ENCODE measurements around the gene TAS1R3.
"Not testable (repeated sequence)": the region's sequence is repeated elsewhere in the genome, so short reads cannot be mapped to it uniquely, and the experiment has no call there.

The TAS1R3 gene

GRCh38 chr1:1366699-1367066 lies 35.6 kb downstream of the TAS1R3 start:
- Histone ChIP-seq H3K4me2 (ENCODE audit: low read depth, low read length) (no peak overlapping the region), H3K27ac (ENCODE audit: low read length) (no peak overlapping the region), H3K9me3 (replicated peaks; ENCODE audit: insufficient read depth, low read length) (no peaks in the 10 kb centered on the region), H3K36me3 (replicated peaks; ENCODE audit: insufficient read depth, low read length) (no peaks in the 10 kb centered on the region), H3F3A (ENCODE audit: insufficient read depth, low read length) (no peaks in the 10 kb centered on the region), H3K27me3 (replicated peaks; ENCODE audit: insufficient read depth, low read length) (peaks cover 7% of the 10 kb centered on the region), H3K4me3 (ENCODE audit: low read length) (no peak overlapping the region), H2AFZ (ENCODE audit: low read length) (no peak overlapping the region), H4K20me1 (ENCODE audit: insufficient read depth, low read length) (no peaks in the 10 kb centered on the region), H3K4me1 (ENCODE audit: low read length) (0 out of 2 replicates have a peak, but pooled peaks cover 1% of the 10 kb centered on the region), H3K9ac (ENCODE audit: low read length) (no peak overlapping the region), H3K79me2 (ENCODE audit: low read length) (no peaks in the 10 kb centered on the region), H3K9me2 (replicated peaks; ENCODE audit: insufficient read depth, low read length) (no peaks in the 10 kb centered on the region)
- TF ChIP-seq EZH2phosphoT487 (IDR thresholded peaks at IDR 0.05; ENCODE audit: low read length): no peak
- TF ChIP-seq CTCF (IDR thresholded peaks at IDR 0.05; ENCODE audit: low read length): no peak
- no peak for TF ChIP-seq EZH2 (optimal IDR thresholded peaks at IDR 0.05; ENCODE audit: low read depth, low read length)
- DNase-seq: no peak

- Histone ChIP-seq H3F3A (ENCODE audit: insufficient read depth, low read length) (peaks cover 2% of the 10 kb centered on the region; the same call in 1 of the 2 replicates), H3K36me3 (replicated peaks; ENCODE audit: insufficient read depth, low read length) (no peaks in the 10 kb centered on the region), H4K20me1 (ENCODE audit: insufficient read depth, low read length) (no peaks in the 10 kb centered on the region), H3K79me2 (ENCODE audit: low read length) (peaks cover 2% of the 10 kb centered on the region; the same call in 1 of the 2 replicates), H3K27me3 (replicated peaks; ENCODE audit: insufficient read depth, low read length) (peaks cover under 1% of the 10 kb centered on the region; the same call in 1 of the 2 replicates), H3K4me3 (ENCODE audit: low read length) (no peak overlapping the region), H3K9me3 (replicated peaks; ENCODE audit: insufficient read depth, low read length) (no peaks in the 10 kb centered on the region), H3K4me1 (ENCODE audit: low read length) (peaks cover 8% of the 10 kb centered on the region; the same call in 1 of the 2 replicates), H2AFZ (ENCODE audit: low read length) (no peak overlapping the region), H3K4me2 (ENCODE audit: low read depth, low read length) (no peak overlapping the region), H3K27ac (ENCODE audit: low read length) (no peak overlapping the region), H3K9me2 (replicated peaks; ENCODE audit: insufficient read depth, low read length) (no peaks in the 10 kb centered on the region), H3K9ac (ENCODE audit: low read length) (no peak overlapping the region)
- no peak for DNase-seq
- TF ChIP-seq CTCF (IDR thresholded peaks at IDR 0.05; ENCODE audit: low read length) (no peak), EZH2 (optimal IDR thresholded peaks at IDR 0.05; ENCODE audit: low read depth, low read length) (no peak), EZH2phosphoT487 (IDR thresholded peaks at IDR 0.05; ENCODE audit: low read length) (no peak)
Observed at GRCh38 chr1:1367315-1367714, 36.2 kb downstream of the TAS1R3 start.

DNA sequence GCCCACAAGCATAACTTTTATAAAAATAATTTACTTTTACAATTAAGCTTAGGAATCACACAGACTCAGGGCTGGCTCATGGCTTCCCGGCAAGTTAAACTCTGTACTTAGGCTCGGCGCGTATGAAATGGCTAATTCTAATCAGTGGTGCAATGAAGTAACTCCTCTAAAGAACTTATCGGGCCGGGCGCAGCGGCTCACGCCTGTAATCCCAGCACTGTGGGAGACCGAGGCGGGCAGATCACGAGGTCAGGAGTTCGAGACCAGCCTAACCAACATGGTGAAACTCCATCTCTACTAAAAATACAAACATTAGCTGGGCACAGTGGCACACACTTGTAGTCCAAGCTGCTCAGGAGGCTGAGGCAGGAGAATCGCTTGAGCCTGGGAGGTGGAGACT lies 39.0 kb downstream of the TAS1R3 start:
- not testable (repeated sequence) for H3K9ac ChIP-seq (ENCODE audit: low read length); H3K27ac ChIP-seq (ENCODE audit: low read length); H2AFZ ChIP-seq (ENCODE audit: low read length); H3K27me3 ChIP-seq (replicated peaks; ENCODE audit: insufficient read depth, low read length); DNase-seq; H4K20me1 ChIP-seq (ENCODE audit: insufficient read depth, low read length); H3F3A ChIP-seq (ENCODE audit: insufficient read depth, low read length); H3K9me3 ChIP-seq (replicated peaks; ENCODE audit: insufficient read depth, low read length); H3K4me3 ChIP-seq (ENCODE audit: low read length); H3K36me3 ChIP-seq (replicated peaks; ENCODE audit: insufficient read depth, low read length); H3K4me2 ChIP-seq (ENCODE audit: low read depth, low read length); H3K9me2 ChIP-seq (replicated peaks; ENCODE audit: insufficient read depth, low read length)
- H3K79me2 ChIP-seq (ENCODE audit: low read length): peaks cover 26% of the 10 kb centered on the region
- H3K4me1 ChIP-seq (ENCODE audit: low read length): peaks cover 12% of the 10 kb centered on the region

- Histone ChIP-seq H2AFZ (ENCODE audit: low read length) (no peak overlapping the region), H3F3A (ENCODE audit: insufficient read depth, low read length) (peaks cover 3% of the 10 kb centered on the region; the same call in 1 of the 2 replicates), H3K9me3 (replicated peaks; ENCODE audit: insufficient read depth, low read length) (no peaks in the 10 kb centered on the region), H3K27ac (ENCODE audit: low read length) (no peak overlapping the region), H3K79me2 (ENCODE audit: low read length) (peaks cover 26% of the 10 kb centered on the region), H3K9ac (ENCODE audit: low read length) (no peak overlapping the region), H3K27me3 (replicated peaks; ENCODE audit: insufficient read depth, low read length) (no peaks in the 10 kb centered on the region), H4K20me1 (ENCODE audit: insufficient read depth, low read length) (no peaks in the 10 kb centered on the region), H3K9me2 (replicated peaks; ENCODE audit: insufficient read depth, low read length) (no peaks in the 10 kb centered on the region), H3K4me3 (ENCODE audit: low read length) (no peak overlapping the region), H3K4me1 (ENCODE audit: low read length) (peaks cover 12% of the 10 kb centered on the region), H3K36me3 (replicated peaks; ENCODE audit: insufficient read depth, low read length) (no peaks in the 10 kb centered on the region), H3K4me2 (ENCODE audit: low read depth, low read length) (no peak overlapping the region)
- DNase-seq: no peak
- TF ChIP-seq EZH2phosphoT487 (IDR thresholded peaks at IDR 0.05; ENCODE audit: low read length) (no peak), CTCF (IDR thresholded peaks at IDR 0.05; ENCODE audit: low read length) (no peak), EZH2 (optimal IDR thresholded peaks at IDR 0.05; ENCODE audit: low read depth, low read length) (no peak)
Observed at GRCh38 chr1:1370771-1371300, 39.8 kb downstream of the TAS1R3 start.

Data from MM.1S (cell line).